Vagina (tissue), 2 donors: ENCODE data around the gene SLC25A25.

Experiments used
- CTCF ChIP-seq, 3 experiments: fragments of 450-650 bp in 2 of 3; fragments of 200-600 bp in 1 of 3; sonication (generic) in 1 of 3; IDR thresholded peaks; one replicate each; pipeline ENCODE4 v1.5.1; 2017 to 2019; ENCODE audit warnings: antibody characterized with exemption in 3 of 3, mild to moderate bottlenecking in 2 of 3, moderate library complexity in 2 of 3
- POLR2A ChIP-seq, 2 donors: fragments of 450-650 bp; IDR thresholded peaks; one replicate each; pipeline ENCODE4 v1.6.1; 2017; ENCODE audit warnings: antibody characterized with exemption in 2 of 2, mild to moderate bottlenecking in 2 of 2, moderate library complexity in 2 of 2

- TF ChIP-seq CTCF (IDR thresholded peaks at IDR 0.05) (no peak), POLR2A (IDR thresholded peaks at IDR 0.05) (no peak)
Measured at GRCh38 chr9:128152133-128153059, 84.4 kb downstream of the SLC25A25 start.
